GM19023 (cell line): ENCODE results near the gene CPNE2.
"Not testable (repeated sequence)": the region's sequence is repeated elsewhere in the genome, so short reads cannot be mapped to it uniquely, and the experiment has no call there.

Source experiments
- ATAC-seq: cut with Tn5 transposase; IDR thresholded peaks from one replicate; pipeline ENCODE4 v1.9.1; 2021; ENCODE audit warnings: mild to moderate bottlenecking, moderate library complexity; ENCODE audit not compliant: unreplicated experiment

CPNE2 gene

GRCh38 chr16:57165483-57165882 lies 73.1 kb downstream of the CPNE2 start:
- ATAC-seq = no peak

- no peak for ATAC-seq
Measured at GRCh38 chr16:57165938-57166337, 73.6 kb downstream of the CPNE2 start.

GRCh38 chr16:57166451-57166850 lies 74.1 kb downstream of the CPNE2 start:
- ATAC-seq = no peak

GRCh38 chr16:57166951-57167350 lies 74.6 kb downstream of the CPNE2 start:
- no peak for ATAC-seq

- ATAC-seq = no peak
Measured at GRCh38 chr16:57167538-57167937, 75.2 kb downstream of the CPNE2 start.

- ATAC-seq = no peak
Measured at GRCh38 chr16:57167953-57168352, 75.6 kb downstream of the CPNE2 start.

- no peak for ATAC-seq
Measured at GRCh38 chr16:57169327-57169726, 76.9 kb downstream of the CPNE2 start.

- no peak for ATAC-seq
Measured at GRCh38 chr16:57172721-57173290, 80.4 kb downstream of the CPNE2 start.

- no peak for ATAC-seq
Measured at GRCh38 chr16:57175896-57176295, 83.5 kb downstream of the CPNE2 start.

GRCh38 chr16:57178196-57178595 lies 85.8 kb downstream of the CPNE2 start:
- no peak for ATAC-seq

- no peak for ATAC-seq
Measured at GRCh38 chr16:57178793-57179212, 86.4 kb downstream of the CPNE2 start.

- no peak for ATAC-seq
Measured at GRCh38 chr16:57179215-57179828, 86.9 kb downstream of the CPNE2 start.

GRCh38 chr16:57184113-57184512 lies 91.7 kb downstream of the CPNE2 start:
- ATAC-seq = no peak

- ATAC-seq = no peak
Measured at GRCh38 chr16:57184887-57185445, 92.6 kb downstream of the CPNE2 start.

- ATAC-seq = peak; percentile 38
Measured at GRCh38 chr16:57185446-57185944, 93.1 kb downstream of the CPNE2 start.

GRCh38 chr16:57185945-57186871 lies 93.8 kb downstream of the CPNE2 start, which contains the start of the genes PSME3IP1 and RSPRY1:
PSME3IP1 (minus strand) TSS chr16:57186039; CDS start chr16:57173854, 12,185 bp downstream.
RSPRY1 (plus strand) TSS chr16:57186329; CDS start chr16:57204659, 18,330 bp downstream.
- peak; percentile 82 for ATAC-seq

GRCh38 chr16:57186872-57187854 lies 94.8 kb downstream of the CPNE2 start:
- no peak for ATAC-seq

GRCh38 chr16:57187902-57188710 lies 95.7 kb downstream of the CPNE2 start:
- ATAC-seq = not testable (repeated sequence)

- no peak for ATAC-seq
Measured at GRCh38 chr16:57188711-57189002, 96.3 kb downstream of the CPNE2 start.
